Activated B cell treated with CpG ODN at 0.5 μM for 24 hours (primary cell): ENCODE data around the gene NUDT3. TPM values are rescaled to one million over a fixed set of nuclear protein-coding genes. Genes with fewer than 3 reads are reported as not detected.
"Not testable (repeated sequence)": the region's sequence is repeated elsewhere in the genome, so short reads cannot be mapped to it uniquely, and the experiment has no call there.

Source experiments
- ATAC-seq: fragments of 200-7000 bp; cut with Tn5 transposase; one replicate; pipeline ENCODE4 v1.10.0; 2021; ENCODE audit warnings: low read depth, mild to moderate bottlenecking, moderate library complexity
- CTCF ChIA-PET: fragments of 350-600 bp; sonication (Branson Sonifier 250); formaldehyde crosslinking; loops from one replicate; lab custom pipeline; 2021; ENCODE audit warnings: antibody characterized with exemption; lab: Charles Lee
- POLR2A ChIA-PET: fragments of 350-600 bp; sonication (Branson Sonifier 250); formaldehyde crosslinking; loops from one replicate; lab custom pipeline; 2021; ENCODE audit warnings: antibody characterized with exemption; lab: Charles Lee
- DNase-seq: peaks from one replicate; pipeline ENCODE4 v3.0.0; 2022
- H3K27ac Mint-ChIP-seq: one replicate; pipeline ENCODE4 v1.8.0; 2020; ENCODE audit warnings: mixed read lengths
- H3K27me3 Mint-ChIP-seq: one replicate; pipeline ENCODE4 v1.8.0; 2021; ENCODE audit warnings: mixed read lengths
- H3K36me3 Mint-ChIP-seq: one replicate; pipeline ENCODE4 v1.8.0; 2021; ENCODE audit warnings: low read depth, mixed read lengths
- H3K4me1 Mint-ChIP-seq: one replicate; pipeline ENCODE4 v1.8.0; 2021; ENCODE audit warnings: mixed read lengths
- H3K4me3 Mint-ChIP-seq: one replicate; pipeline ENCODE4 v1.8.0; 2020; ENCODE audit warnings: mild to moderate bottlenecking, mixed read lengths
- H3K9me3 Mint-ChIP-seq: one replicate; pipeline ENCODE4 v1.8.0; 2020; ENCODE audit warnings: mixed read lengths
- CTCF ChIP-seq: fragments of 200-600 bp; IDR thresholded peaks from one replicate; pipeline ENCODE4 v1.8.0; 2022; ENCODE audit warnings: antibody characterized with exemption, mild to moderate bottlenecking
- intact Hi-C: fragments of 100-400 bp; cut with micrococcal nuclease; formaldehyde crosslinking; loops from one replicate; pipeline ENCODE4 v1.15.1; 2024
- total RNA-seq: library from RNA; stranded (reverse); gene quantifications from 2 replicates; pipeline ENCODE4 v1.2.3, GENCODE V29; 2022

Gene NUDT3
- total RNA-seq, 1 donor from 2014 or later: 27.0 TPM

DNA sequence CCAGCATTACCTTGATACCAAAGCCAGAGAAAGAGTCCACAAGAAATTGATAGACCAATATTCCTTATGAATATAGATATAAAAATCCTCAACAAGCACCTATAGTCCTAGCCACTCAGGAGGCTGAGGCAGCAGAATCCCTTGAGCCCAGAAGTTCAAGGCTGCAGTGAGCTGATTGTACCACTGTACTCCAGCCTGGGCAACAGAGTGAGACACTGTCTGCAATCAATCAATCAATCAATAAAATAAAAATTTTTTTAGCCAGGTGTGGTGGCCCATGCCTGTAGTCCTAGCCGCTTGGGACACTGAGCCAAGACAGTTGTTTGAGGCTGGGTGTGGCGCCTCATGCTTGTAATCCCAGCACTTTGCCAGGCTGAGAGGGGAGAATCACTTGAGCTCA lies 124.7 kb downstream of the NUDT3 start:
- Mint-ChIP-seq H3K4me3 (no peak overlapping the region), H3K9me3 (no peaks in the 10 kb centered on the region), H3K27ac (no peak overlapping the region), H3K27me3 (no peaks in the 10 kb centered on the region), H3K4me1 (peaks cover 12% of the 10 kb centered on the region), H3K36me3 (peaks cover 2% of the 10 kb centered on the region)
- DNase-seq: no peak
- ChIA-PET CTCF (no interaction called here), POLR2A (interaction anchor here (0.5 kb wide), 1 partner anchor 12 kb away, joined by 5 read pairs; no protein-coding TSS in a partner anchor)
- intact Hi-C loops: no loop called here
- no peak for ATAC-seq
- no peak for TF ChIP-seq CTCF

DNA sequence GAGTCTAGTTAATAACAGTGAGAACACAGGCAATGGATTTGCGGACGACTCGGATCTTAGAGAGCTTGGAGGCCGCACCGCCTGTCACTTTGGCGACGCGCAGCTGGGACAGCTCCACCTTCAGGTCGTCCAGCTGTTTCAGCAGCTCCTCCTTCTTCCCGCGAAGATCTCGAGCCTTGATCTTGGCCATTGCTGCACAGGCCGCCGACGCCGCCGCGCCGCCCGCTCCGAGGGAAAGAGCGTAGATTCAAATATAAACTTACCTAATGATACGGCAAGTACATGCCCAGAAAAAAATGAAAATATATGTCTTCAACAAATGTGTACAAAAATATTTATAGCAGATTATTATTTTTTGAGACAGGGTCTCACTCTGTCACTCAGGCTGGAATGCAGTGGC lies 129.0 kb downstream of the NUDT3 start:
- POLR2A ChIA-PET, H3K27me3 Mint-ChIP-seq, H3K9me3 Mint-ChIP-seq, DNase-seq, H3K36me3 Mint-ChIP-seq, CTCF ChIA-PET, H3K27ac Mint-ChIP-seq, H3K4me3 Mint-ChIP-seq, H3K4me1 Mint-ChIP-seq, ATAC-seq, intact Hi-C loops: not testable (repeated sequence)

GRCh38 chr6:34260576-34261267 lies 131.7 kb downstream of the NUDT3 start:
- ATAC-seq (no peak), DNase-seq (no peak)
- no peak for TF ChIP-seq CTCF
- CTCF ChIA-PET: no interaction called here
- H3K4me1 Mint-ChIP-seq: no peaks in the 10 kb centered on the region
- H3K27me3 Mint-ChIP-seq: no peaks in the 10 kb centered on the region
- intact Hi-C loops: no loop called here
- H3K4me3 Mint-ChIP-seq: no peak overlapping the region
- peaks cover 2% of the 10 kb centered on the region for H3K36me3 Mint-ChIP-seq
- POLR2A ChIA-PET: no interaction called here
- H3K9me3 Mint-ChIP-seq: peaks cover 6% of the 10 kb centered on the region
- H3K27ac Mint-ChIP-seq: no peak overlapping the region

DNA sequence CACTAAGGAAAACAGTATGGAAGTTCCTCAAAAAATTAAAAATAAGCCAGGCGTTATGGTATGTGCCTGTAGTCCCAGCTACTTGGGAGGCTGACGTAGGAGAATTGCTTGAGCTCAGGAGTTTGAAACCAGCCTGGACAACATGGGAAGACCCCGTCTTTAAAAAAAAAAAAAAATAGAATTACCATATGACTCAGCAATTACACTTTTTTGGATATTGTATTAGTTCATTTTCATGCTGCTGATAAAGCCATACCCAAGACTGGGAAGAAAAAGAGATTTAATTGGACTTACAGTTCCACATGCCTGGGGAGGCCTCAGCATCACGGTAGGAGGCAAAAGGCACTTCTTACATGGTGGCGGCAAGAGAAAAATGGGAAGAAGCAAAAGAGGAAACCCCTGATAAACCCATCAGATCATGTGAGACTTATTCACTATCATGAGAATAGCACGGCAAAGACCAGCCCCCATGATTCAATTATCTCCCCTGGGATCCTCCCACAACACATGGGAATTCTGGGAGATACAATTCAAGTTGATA lies 132.9 kb downstream of the NUDT3 start:
- Mint-ChIP-seq H3K27me3 (no peaks in the 10 kb centered on the region), H3K4me3 (no peak overlapping the region), H3K27ac (no peak overlapping the region), H3K36me3 (peaks cover 2% of the 10 kb centered on the region), H3K4me1 (no peaks in the 10 kb centered on the region), H3K9me3 (peaks cover 6% of the 10 kb centered on the region)
- DNase-seq (no peak), ATAC-seq (no peak)
- intact Hi-C loops: no loop called here
- ChIA-PET POLR2A (no interaction called here), CTCF (no interaction called here)
- no peak for TF ChIP-seq CTCF

DNA sequence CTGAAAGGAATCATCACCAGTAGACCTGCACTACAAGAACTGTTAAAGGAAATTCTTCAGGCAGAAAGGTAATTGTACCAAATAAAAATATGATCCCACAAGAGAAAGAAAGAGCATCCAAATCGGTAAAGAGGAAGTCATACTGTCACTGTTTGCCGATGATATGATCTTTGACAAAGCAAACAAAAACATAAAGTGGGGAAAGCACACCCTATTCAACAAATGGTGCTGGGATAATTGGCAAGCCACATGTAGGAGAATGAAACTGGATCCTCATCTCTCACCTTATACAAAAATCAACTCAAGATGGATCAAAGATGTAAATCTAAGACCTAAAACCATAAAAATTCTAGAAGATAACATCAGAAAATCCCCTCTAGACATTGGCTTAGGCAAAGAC lies 140.1 kb downstream of the NUDT3 start:
- peaks cover 29% of the 10 kb centered on the region for H3K4me1 Mint-ChIP-seq
- H3K36me3 Mint-ChIP-seq, H3K27me3 Mint-ChIP-seq, ATAC-seq, CTCF ChIA-PET, DNase-seq, H3K4me3 Mint-ChIP-seq, POLR2A ChIA-PET, intact Hi-C loops, H3K9me3 Mint-ChIP-seq: not testable (repeated sequence)
- peak overlapping the region; percentile 30 for H3K27ac Mint-ChIP-seq
